Astrocyte (in vitro differentiated cells and primary cell): ENCODE data around the gene RIC1. TPM values are rescaled to one million over a fixed set of nuclear protein-coding genes. Genes with fewer than 3 reads are reported as not detected.

Source experiments
- DNase-seq: peaks from one replicate; pipeline ENCODE4 v3.0.0-alpha.2; 2010; ENCODE audit warnings: low read depth
- FAIRE-seq: peaks from 2 replicates; lab custom pipeline; 2011; peaks lifted over from hg19 to GRCh38; lab: Jason Lieb, UNC
- H2AFZ ChIP-seq: 2 replicates; pipeline ENCODE4 v1.6.0; 2012; ENCODE audit warnings: low read depth, low read length, inconsistent platforms
- H3K27ac ChIP-seq: 2 replicates; pipeline ENCODE4 v1.5.1; 2011; ENCODE audit warnings: low read depth, low read length, inconsistent platforms
- H3K27me3 ChIP-seq: 2 replicates; pipeline ENCODE4 v1.6.0; 2011; ENCODE audit warnings: low read length, inconsistent platforms; ENCODE audit not compliant: insufficient read depth
- H3K36me3 ChIP-seq: 2 replicates; pipeline ENCODE4 v1.5.1; 2011; ENCODE audit warnings: low read length, inconsistent platforms; ENCODE audit not compliant: insufficient read depth
- H3K4me1 ChIP-seq: 2 replicates; pipeline ENCODE4 v1.5.1; 2011; ENCODE audit warnings: low read length, inconsistent platforms; ENCODE audit not compliant: insufficient read depth
- H3K4me2 ChIP-seq: 2 replicates; pipeline ENCODE4 v1.6.0; 2012; ENCODE audit warnings: low read length, inconsistent platforms
- H3K4me3 ChIP-seq: 2 replicates; pipeline ENCODE4 v1.5.1; 2011; ENCODE audit warnings: low read depth, mild to moderate bottlenecking, low read length, inconsistent platforms; ENCODE audit not compliant: insufficient read depth
- H3K79me2 ChIP-seq: 2 replicates; pipeline ENCODE4 v1.6.0; 2012; ENCODE audit warnings: mild to moderate bottlenecking, low read length, inconsistent platforms; ENCODE audit not compliant: insufficient read depth
- H3K9ac ChIP-seq: 2 replicates; pipeline ENCODE4 v1.6.0; 2012; ENCODE audit warnings: mild to moderate bottlenecking, low read length, inconsistent platforms
- H3K9me3 ChIP-seq: 2 replicates; pipeline ENCODE4 v1.5.1; 2012; ENCODE audit warnings: low read depth, mild to moderate bottlenecking, low read length, inconsistent platforms; ENCODE audit not compliant: insufficient read depth
- H4K20me1 ChIP-seq: 2 replicates; pipeline ENCODE4 v1.6.0; 2012; ENCODE audit warnings: low read length, inconsistent platforms; ENCODE audit not compliant: insufficient read depth
- H3K27ac Mint-ChIP-seq: one replicate; pipeline ENCODE4 v1.8.0; 2021; ENCODE audit warnings: mild to moderate bottlenecking, mixed read lengths; ENCODE audit not compliant: unreplicated experiment
- H3K27me3 Mint-ChIP-seq: one replicate; pipeline ENCODE4 v1.8.0; 2021; ENCODE audit warnings: low read depth, mixed read lengths; ENCODE audit not compliant: unreplicated experiment
- H3K36me3 Mint-ChIP-seq: one replicate; pipeline ENCODE4 v1.8.0; 2021; ENCODE audit warnings: low read depth, mixed read lengths; ENCODE audit not compliant: unreplicated experiment
- H3K4me1 Mint-ChIP-seq: one replicate; pipeline ENCODE4 v1.8.0; 2021; ENCODE audit warnings: low read depth, mixed read lengths; ENCODE audit not compliant: unreplicated experiment
- H3K4me3 Mint-ChIP-seq: one replicate; pipeline ENCODE4 v1.8.0; 2021; ENCODE audit warnings: mild to moderate bottlenecking, moderate library complexity, mixed read lengths; ENCODE audit not compliant: unreplicated experiment
- H3K9me3 Mint-ChIP-seq: one replicate; pipeline ENCODE4 v1.8.0; 2021; ENCODE audit warnings: mild to moderate bottlenecking, mixed read lengths; ENCODE audit not compliant: unreplicated experiment
- CTCF ChIP-seq: IDR thresholded peaks from 2 replicates; pipeline ENCODE4 v1.5.1; 2011; ENCODE audit warnings: low read depth, mild to moderate bottlenecking, inconsistent platforms, low read length, moderate library complexity; ENCODE audit not compliant: insufficient read depth
- EZH2 ChIP-seq: IDR thresholded peaks from 2 replicates; pipeline ENCODE4 v1.6.1; 2012; ENCODE audit warnings: mild to moderate bottlenecking, low read length, inconsistent platforms; ENCODE audit not compliant: insufficient read depth
- total RNA-seq: library from RNA; stranded (reverse); gene quantifications from 2 replicates; pipeline ENCODE4 v1.2.1, GENCODE V29; 2021

Gene RIC1
- total RNA-seq, 1 donor from 2014 or later: 53.8 TPM

- Mint-ChIP-seq H3K36me3 (no peaks in the 10 kb centered on the region), H3K9me3 (no peaks in the 10 kb centered on the region), H3K27ac (no peak overlapping the region), H3K4me3 (no peak overlapping the region), H3K4me1 (no peaks in the 10 kb centered on the region), H3K27me3 (no peaks in the 10 kb centered on the region)
- peaks cover under 1% of the 10 kb centered on the region for H3K79me2 ChIP-seq
- H3K9me3 ChIP-seq: no peaks in the 10 kb centered on the region
- FAIRE-seq (no peak), DNase-seq (no peak)
- no peaks in the 10 kb centered on the region for H3K27me3 ChIP-seq
- TF ChIP-seq EZH2: no peak
- TF ChIP-seq CTCF: no peak
- no peak overlapping the region for H3K4me3 ChIP-seq
- H3K9ac ChIP-seq: no peak overlapping the region
- H3K27ac ChIP-seq: no peak overlapping the region
- no peaks in the 10 kb centered on the region for H3K4me1 ChIP-seq
- no peaks in the 10 kb centered on the region for H3K36me3 ChIP-seq
- no peaks in the 10 kb centered on the region for H4K20me1 ChIP-seq
- H2AFZ ChIP-seq: no peak overlapping the region
- no peak overlapping the region for H3K4me2 ChIP-seq
These were observed 13.9 kb upstream of the RIC1 start for GRCh38 chr9:5614985-5615384.

- H3K36me3 ChIP-seq: no peaks in the 10 kb centered on the region
- no peak overlapping the region for H3K4me2 ChIP-seq
- H3K27ac ChIP-seq: no peak overlapping the region
- H3K27ac Mint-ChIP-seq: no peak overlapping the region
- no peak overlapping the region for H3K9ac ChIP-seq
- H3K4me1 ChIP-seq: peaks cover 10% of the 10 kb centered on the region
- FAIRE-seq: no peak
- no peak overlapping the region for H2AFZ ChIP-seq
- H3K27me3 Mint-ChIP-seq: no peaks in the 10 kb centered on the region
- H3K36me3 Mint-ChIP-seq: no peaks in the 10 kb centered on the region
- TF ChIP-seq CTCF (no peak), EZH2 (no peak)
- DNase-seq: no peak
- H3K4me3 ChIP-seq: no peak overlapping the region
- H3K79me2 ChIP-seq: peaks cover 7% of the 10 kb centered on the region
- H3K27me3 ChIP-seq: no peaks in the 10 kb centered on the region
- H3K9me3 Mint-ChIP-seq: no peaks in the 10 kb centered on the region
- no peaks in the 10 kb centered on the region for H3K9me3 ChIP-seq
- no peak overlapping the region for H3K4me3 Mint-ChIP-seq
- no peaks in the 10 kb centered on the region for H4K20me1 ChIP-seq
- H3K4me1 Mint-ChIP-seq: no peaks in the 10 kb centered on the region
These were observed 11.2 kb upstream of the RIC1 start for GRCh38 chr9:5617749-5618148.

DNA sequence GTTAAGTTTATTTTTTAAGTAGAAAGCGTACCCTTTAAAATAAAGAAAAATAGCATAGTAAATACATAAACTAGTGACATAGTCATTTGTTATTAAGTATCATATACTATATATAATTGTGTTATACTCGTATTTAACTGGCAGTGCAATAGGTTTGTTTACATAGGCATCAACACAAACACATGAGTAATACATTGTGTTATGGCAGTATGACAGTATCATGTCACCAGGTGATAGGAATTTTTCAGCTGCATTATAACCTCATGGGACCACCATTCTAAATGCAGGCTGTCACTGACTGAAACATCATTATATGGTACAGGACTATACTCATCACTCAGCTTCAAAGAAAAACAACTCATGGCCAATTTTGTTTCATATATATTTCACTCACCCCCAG is 8.4 kb upstream of the RIC1 start:
- H3K4me3 Mint-ChIP-seq: no peak overlapping the region
- no peak for FAIRE-seq
- Histone ChIP-seq H3K4me1 (peaks cover 10% of the 10 kb centered on the region), H3K36me3 (no peaks in the 10 kb centered on the region), H3K27me3 (no peaks in the 10 kb centered on the region), H3K79me2 (peaks cover 22% of the 10 kb centered on the region), H3K4me3 (no peak overlapping the region), H3K4me2 (no peak overlapping the region), H4K20me1 (peaks cover 3% of the 10 kb centered on the region), H2AFZ (no peak overlapping the region), H3K9ac (no peak overlapping the region), H3K9me3 (no peaks in the 10 kb centered on the region), H3K27ac (no peak overlapping the region)
- no peaks in the 10 kb centered on the region for H3K27me3 Mint-ChIP-seq
- H3K9me3 Mint-ChIP-seq: no peaks in the 10 kb centered on the region
- no peak for TF ChIP-seq CTCF
- no peak for TF ChIP-seq EZH2
- DNase-seq: no peak
- no peaks in the 10 kb centered on the region for H3K4me1 Mint-ChIP-seq
- no peak overlapping the region for H3K27ac Mint-ChIP-seq
- H3K36me3 Mint-ChIP-seq: no peaks in the 10 kb centered on the region
